Amniotic stem cell (primary cell): ENCODE measurements around the gene RHBDL1.

Experiments used
- DNase-seq: peaks from one replicate; lab custom pipeline; 2025; lab: John Stamatoyannopoulos, UW

RHBDL1 gene

DNA sequence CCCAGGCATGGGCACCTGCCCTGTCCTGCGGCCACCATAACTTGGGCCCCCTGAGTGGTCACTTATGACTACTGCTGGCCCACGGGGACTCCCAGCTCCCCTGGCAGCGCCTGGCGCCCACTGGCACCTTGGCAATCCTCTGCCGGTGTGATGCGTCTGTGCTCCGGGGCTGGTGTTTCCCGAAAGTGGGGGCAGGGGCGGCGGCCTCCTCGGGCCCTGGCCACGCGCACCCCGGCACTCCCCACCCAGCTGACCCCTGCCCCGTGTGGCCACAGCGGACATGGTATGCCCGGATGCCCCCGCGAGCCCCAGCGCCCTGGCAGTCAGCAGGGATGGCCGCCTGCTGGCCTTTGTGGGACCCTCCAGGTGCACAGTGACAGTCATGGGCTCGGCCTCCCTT is 18.0 kb upstream of the RHBDL1 start:
- no peak for DNase-seq

DNA sequence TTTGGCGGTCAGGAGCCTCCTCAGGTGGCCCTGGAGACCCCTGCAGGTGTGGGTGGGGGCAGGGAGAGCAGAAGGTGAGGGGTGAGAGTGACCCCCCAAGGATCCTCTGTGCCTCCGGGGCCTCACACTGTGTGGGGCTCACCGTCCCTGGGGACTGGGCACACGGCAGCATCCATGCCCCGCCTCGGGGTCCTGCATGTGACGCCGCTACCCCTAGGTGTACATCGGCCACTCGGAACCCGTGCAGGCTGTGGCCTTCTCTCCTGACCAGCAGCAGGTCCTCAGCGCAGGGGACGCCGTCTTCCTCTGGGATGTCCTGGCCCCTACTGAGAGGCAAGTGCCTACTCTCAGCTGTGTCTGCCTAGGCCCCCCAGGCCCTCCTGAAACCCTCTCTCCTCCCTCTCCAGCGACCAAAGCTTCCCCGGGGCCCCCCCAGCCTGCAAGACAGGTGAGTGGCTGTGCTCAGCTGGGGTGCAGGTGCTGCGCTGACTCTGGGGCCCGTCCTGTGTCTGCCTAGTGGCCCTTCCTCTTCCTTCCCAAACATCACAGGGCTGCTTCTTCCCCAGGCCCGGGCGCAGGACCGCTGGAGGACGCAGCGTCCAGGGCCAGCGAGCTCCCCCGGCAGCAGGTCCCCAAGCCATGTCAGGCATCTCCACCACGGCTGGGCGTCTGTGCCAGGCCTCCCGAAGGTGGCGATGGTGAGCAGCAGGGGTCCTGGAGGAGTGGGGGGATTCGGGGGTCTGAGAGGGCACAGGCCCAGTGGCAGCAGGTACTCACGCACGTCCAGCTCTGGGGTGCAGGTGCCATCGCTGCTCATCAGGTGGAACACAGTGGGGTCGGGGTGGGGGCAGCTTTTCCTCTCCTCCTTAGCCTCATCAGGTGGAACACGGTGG is 16.5 kb upstream of the RHBDL1 start:
- no peak for DNase-seq

DNA sequence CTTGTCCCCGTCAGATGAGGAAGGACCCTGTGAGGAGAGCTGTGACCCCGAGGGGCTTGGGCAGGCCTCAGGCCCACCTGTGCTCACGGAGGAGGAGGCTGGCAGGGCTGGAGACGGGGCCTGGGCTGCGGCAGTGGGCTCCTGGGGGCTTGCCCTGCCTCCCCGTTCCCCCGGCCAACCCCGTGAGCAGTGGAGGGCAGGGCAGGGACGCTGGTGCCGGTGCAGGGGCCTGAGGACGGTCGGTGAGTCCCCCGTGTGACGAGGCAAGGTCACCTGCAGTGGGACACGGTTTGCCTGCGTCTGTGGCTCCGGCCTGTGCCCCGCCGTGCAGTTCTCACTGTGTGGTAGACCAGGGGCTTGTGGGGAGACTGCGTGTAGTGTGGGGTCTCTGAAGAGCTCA is 15.9 kb upstream of the RHBDL1 start:
- no peak for DNase-seq

DNA sequence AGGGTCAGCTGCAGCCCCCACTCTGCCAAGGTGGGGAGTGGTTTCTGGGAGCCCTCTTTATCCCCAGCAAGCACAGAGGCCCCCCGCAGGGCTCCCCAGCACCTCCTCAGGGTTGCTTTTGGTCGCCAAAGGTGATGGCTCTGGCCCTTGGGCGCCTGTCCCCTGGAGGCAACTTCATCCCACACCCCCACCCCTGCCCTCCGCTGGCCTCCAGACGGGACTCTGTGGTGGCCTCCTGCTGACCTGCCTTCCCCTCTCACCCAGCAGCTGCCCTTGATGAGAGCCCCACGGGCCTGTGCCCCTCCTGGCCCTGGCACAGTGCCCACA is 15.4 kb upstream of the RHBDL1 start:
- DNase-seq: no peak

DNA sequence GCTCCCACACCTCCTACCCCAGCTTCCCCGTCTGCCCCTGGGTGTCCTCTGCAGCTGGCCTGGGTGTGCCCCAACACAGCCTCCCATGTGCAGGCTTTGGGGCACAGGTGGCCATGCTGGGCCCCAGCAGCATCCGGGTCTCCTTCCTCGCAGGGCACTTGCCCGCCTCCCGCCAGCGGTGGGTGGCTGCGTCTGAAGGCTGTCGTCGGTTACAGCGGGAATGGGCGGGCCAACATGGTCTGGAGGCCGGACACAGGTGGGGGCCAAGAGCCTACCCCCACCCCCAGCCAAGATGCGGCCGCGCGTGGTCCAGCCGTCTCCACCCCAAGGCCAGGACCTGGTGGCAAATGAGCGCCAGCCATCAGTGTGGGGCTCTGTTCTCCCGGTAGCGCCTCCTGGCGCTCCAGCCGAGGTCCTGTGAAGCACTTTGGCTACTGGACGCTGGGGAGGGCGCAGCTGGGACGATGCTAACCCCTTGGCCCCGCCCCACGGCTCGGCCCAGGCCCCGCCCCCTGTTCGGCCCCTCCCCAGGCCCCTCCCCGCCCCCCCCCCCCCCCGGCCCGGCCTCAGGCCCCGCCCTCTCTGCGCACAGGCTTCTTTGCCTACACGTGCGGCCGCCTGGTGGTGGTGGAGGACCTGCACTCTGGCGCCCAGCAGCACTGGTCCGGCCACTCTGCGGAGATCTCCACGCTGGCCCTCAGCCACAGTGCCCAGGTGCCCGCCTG is 14.8 kb upstream of the RHBDL1 start:
- DNase-seq: no peak

DNA sequence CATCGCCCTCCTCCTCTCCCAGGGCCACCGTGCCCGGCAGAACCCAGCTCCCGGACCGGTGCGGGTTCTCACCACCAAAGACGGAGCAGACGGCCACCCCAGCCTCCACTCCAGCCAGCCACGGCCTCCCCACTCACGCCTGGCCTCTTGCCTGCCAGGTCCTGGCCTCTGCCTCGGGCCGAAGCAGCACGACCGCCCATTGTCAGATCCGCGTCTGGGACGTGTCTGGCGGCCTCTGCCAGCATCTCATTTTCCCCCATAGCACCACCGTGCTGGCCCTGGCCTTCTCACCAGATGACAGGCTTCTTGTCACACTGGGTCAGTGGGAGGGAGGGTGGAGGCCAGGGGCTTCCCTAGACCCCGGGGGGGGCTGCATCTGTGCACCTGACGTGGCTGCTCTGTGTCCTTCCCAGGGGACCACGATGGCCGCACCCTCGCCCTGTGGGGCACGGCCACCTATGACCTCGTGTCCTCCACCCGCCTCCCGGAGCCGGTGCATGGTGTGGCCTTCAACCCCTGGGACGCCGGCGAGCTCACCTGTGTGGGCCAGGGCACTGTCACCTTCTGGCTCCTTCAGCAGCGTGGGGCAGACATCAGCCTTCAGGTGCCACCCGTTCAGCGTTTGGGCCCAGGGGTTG is 14.2 kb upstream of the RHBDL1 start:
- no peak for DNase-seq

DNA sequence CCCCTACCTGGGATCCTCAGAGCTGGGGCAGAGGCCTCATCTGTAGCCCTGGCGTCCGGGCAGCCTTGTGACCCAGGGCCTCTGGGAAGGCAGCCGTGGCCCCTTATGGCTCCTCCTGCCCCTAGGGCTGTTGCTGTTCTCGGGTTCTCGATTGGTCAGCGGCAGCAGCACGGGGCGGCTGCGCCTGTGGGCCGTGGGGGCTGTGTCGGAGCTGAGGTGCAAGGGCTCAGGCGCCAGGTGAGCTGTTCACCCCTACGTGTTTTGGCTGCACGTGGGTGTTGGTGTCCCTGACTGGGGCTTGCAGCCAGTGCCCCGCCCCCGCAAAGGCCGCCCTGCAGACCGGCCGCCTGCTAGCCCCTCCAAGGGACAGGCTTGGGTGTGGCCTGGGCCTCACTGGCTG is 13.4 kb upstream of the RHBDL1 start:
- no peak for DNase-seq

DNA sequence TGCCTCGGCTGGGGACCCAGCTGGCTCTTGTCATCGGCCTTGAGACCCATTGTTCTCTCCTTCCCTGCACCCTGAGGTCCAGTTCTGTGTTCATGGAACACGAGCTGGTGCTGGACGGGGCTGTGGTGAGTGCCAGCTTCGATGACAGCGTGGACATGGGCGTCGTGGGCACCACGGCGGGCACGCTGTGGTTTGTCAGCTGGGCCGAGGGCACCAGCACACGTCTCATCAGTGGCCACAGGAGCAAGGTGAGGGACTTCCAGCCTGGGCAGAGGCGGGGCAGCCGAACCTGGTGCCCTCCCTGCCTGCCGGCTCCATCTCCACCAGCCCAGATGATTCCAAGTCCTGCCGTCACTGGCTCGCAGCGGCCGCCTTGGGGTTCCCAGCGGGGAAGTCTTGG is 12.9 kb upstream of the RHBDL1 start:
- no peak for DNase-seq

DNA sequence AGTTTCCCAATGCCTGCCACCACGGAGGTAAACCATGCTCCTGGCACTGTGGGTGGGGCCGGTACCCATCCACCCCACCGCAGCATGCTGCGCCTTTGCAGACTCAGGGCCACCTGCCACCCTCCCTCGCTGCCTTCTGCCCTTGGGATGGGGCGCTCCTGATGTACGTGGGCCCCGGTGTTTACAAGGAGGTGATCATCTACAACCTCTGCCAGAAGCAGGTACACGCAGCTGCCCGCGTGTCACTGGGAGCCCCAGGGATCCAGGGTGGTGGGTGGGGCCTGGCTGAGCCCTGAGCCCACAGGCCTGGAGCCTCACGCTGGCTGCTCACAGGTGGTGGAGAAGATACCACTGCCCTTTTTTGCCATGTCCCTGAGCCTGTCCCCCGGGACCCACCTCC is 8.9 kb upstream of the RHBDL1 start:
- DNase-seq: no peak

DNA sequence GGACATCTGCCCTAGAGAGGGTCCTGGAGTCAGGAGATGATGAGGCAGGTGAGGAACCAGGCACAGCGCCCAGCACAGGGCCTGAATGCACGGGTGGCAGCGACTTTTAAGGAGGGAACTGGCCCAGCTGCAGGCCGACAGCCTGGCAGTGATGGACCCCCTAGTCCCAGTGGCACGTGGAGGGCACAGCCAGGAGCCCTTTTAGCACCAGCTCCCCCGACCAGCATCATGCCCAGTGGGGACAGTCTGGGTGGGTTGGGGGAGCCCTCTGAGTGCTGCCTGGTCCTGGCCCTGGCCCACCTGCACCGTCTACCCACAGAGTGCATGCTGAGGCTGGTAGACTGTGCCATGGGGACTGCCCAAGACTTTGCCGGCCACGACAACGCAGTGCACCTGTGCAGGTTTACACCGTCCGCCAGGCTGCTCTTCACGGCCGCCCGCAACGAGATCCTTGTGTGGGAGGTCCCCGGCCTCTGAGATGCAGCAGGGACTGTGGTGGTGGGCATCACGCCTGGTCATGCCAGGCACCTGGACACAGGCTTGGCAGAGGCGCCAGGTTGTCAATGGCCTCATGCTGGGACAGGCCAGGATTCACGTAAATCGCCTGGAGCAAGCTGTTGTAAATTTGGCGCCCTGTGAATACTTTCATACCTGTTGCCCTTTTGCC is 8.2 kb upstream of the RHBDL1 start:
- no peak for DNase-seq

DNA sequence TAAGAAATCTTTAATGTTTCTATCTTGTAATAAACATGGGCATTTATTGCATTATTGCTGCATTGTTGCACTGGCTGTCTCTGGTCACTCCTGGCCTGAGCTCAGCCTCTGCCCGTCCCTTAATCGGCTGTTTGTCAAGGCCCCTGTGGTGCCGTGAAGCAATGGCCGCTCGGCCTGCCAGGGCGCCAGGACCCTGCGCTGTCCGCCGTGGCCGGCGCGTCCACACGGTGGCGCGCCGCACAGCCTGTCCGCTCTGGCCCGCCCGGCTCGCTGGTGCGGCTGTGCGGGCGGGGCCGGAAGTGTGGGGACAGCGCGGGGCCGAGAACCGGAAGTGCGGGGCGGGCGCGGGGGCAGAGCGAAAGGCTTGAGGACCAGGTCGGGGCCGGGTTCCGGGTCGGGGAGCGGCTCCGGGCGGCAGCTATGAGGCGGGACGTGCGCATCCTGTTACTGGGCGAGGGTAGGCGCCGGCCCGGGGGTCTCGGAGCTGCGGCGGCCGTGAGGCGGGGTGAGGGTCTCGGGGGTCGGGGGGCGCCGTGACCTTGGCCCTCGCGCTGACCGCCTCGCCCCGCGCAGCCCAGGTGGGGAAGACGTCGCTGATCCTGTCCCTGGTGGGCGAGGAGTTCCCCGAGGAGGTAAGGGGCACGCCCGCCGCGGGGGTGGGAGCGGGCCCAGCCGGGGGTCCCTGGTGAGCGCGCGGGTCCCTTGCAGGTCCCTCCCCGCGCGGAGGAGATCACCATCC is 7.5 kb upstream of the RHBDL1 start, which contains the start of gene RHOT2:
TSS of gene RHOT2 (plus strand) at position 353 of the 739 bp plus-strand sequence. CDS start at position 421, 68 bp downstream.
- peak; percentile 79 for DNase-seq

DNA sequence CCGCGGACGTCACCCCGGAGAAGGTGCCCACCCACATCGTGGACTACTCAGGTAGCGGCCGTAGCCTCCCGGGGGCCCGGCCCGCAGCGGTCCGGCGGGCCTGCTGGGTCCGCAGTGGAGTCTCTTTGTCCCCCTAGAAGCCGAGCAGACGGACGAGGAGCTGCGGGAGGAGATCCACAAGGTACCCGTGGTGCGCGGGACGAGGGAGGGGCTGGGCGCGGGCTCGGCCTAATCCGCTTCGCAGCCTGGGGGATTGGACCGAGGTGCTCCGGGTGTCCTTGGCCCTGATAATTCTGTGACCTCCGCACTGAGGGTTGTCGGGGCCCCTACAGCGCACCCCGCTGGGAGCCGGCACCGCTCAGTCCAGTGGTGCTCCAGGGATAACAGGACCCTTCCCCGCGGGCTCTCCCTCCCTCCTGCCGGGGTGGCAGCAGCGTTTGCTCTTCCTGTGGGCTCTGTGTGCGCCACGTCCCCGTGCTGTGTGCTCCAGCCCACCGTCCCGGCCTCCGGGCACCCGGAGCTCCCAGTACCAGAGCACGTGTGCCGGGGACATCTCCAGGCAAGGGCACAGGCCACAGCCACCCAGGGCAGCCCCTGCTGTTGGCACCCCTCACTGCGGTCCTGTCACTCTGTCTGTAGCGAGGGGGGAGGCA is 6.8 kb upstream of the RHBDL1 start:
- no peak for DNase-seq

DNA sequence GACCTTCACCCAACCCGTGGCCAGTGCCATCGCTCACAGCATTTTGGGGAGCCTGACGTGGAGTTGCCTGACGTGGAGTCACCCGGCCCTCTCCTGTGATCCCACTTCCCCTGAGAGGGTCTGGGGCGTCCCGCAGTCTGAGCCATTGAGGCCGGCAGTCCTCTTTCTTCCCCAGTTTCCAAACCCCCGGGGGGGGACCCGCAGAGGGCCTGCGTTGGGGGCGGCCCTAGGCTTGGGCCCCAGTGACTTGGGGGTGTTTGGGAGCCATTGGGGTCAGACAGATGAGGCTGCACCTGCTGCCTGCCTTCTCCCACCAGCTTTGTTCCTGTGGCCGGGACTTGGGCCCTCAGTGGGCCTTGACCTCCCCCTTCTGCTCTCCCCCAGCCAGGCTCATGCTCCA is 5.8 kb upstream of the RHBDL1 start:
- no peak for DNase-seq

DNA sequence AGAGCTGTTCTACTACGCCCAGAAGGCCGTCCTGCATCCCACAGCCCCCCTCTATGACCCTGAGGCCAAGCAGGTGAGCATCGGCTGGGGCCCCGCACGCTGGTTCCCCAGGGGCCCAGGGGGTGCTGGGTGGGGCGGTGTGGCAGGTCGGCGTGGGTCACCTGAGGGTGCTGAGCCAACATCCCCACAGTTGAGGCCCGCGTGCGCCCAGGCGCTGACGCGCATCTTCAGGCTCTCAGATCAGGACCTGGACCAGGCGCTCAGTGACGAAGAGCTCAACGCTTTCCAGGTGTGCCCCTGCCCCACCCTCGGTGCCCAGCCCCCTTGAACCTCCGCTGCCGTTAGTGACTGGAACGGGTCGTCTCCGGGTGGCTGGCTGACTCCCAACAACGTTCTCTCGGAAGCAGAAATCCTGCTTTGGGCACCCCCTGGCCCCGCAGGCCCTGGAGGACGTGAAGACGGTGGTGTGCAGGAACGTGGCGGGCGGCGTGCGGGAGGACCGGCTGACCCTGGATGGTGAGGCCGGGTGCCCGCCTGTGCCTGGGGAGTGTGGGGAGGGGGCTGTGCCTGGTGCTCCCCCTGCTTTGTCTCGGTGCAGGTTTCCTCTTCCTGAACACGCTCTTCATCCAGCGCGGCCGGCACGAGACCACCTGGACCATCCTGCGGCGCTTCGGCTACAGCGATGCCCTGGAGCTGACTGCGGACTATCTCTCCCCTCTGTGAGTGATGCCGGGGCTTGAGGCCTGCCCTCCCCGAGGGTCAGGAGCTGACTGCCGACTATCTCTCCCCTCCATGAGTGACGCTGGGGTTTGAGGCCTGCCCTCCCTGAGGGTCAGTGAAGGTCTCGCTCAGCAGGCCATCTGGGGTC is 4.8 kb upstream of the RHBDL1 start:
- no peak for DNase-seq

DNA sequence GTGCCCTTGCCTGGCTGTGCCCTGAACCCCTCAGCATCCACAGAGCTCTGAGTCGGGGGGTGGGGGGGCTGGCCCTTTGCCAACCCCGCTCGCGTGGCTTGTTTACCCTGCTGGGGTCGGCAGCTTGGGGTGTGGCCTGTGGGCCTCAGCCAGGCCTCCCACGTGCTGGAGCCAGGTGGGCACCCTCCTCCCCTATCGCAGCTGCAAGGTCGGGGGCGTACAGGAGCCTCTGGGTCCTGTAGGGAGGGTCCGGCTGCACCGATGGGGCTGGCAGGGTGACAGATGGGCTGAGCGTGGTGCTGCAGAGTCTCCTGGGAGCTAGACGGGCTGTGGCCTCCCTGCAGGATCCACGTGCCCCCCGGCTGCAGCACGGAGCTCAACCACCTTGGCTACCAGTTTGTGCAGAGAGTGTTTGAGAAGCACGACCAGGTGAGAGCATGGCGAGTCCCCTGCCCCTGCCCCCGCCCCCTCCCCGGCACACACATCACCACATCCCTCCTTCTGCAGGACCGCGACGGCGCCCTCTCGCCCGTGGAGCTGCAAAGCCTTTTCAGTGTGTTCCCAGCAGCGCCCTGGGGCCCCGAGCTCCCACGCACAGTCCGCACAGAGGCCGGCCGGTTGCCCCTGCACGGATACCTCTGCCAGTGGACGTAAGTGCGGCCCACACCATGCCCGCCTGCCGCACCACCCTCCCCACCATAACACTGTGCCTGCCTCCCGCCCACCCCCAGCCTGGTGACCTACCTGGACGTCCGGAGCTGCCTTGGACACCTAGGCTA is 3.9 kb upstream of the RHBDL1 start:
- no peak for DNase-seq

DNA sequence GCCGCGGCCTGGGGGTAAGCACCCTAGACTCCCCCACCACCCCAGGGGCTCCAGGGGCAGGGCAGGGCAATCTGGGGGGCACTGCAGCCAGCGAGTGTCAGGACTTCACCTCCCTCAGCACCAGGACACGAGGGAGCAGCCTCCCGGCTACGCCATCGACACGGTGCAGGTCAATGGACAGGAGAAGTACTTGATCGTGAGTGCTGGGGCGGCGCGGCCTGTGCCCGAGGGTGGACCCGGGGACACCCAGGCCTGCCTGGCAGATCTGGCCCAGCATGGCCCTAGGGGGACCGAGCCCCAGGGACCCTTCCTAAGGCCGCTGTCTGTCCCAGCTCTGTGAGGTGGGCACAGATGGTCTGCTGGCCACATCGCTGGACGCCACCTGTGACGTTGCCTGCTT is 3.1 kb upstream of the RHBDL1 start:
- DNase-seq: no peak

DNA sequence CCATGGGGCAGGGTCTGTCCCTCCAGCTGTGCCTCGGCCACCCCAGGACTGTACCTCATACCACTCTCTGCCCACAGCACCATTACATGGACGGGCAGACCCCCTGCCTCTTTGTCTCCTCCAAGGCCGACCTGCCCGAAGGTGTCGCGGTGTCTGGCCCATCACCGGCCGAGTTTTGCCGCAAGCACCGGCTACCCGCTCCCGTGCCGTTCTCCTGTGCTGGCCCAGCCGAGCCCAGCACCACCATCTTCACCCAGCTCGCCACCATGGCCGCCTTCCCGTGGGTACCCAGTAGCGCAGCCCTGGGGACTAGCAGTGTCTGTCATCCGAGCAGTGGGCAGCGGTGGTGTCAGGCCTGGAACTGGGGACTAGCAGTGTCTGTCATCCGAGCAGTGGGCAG is 2.6 kb upstream of the RHBDL1 start:
- no peak for DNase-seq

DNA sequence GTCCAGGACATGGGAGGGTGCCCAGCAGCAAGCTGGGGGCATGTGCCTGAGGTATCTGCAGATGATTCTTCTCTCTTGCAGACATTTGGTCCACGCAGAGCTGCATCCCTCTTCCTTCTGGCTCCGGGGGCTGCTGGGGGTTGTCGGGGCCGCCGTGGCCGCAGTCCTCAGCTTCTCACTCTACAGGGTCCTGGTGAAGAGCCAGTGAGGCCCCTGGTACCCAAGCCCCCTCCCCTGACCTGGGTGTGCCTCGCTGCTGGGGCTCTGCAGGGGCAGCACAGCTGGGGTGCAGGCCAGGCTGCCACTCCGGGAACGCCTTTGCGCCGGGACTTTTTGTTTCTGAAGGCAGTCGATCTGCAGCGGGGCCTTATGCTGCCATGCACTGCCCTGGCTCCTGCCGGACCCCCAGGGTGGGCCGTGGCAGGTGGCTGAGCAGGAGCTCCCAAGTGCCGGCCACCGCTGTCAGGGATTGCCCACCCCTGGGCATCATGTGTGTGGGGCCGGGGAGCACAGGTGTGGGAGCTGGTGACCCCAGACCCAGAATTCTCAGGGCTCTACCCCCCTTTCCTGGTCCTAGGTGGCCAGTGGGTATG is 2.0 kb upstream of the RHBDL1 start:
- no peak for DNase-seq
